B cell (primary cell): ENCODE results near the gene NAB1.

Experiments used
- CTCF ChIP-seq: fragments of 200-600 bp; IDR thresholded peaks from one replicate; pipeline ENCODE4 v1.8.0; 2022; ENCODE audit warnings: antibody characterized with exemption, mild to moderate bottlenecking
- EZH2 ChIP-seq: IDR thresholded peaks from 2 replicates; pipeline ENCODE4 v1.6.1; 2012; ENCODE audit warnings: borderline replicate concordance, low read depth, mild to moderate bottlenecking, moderate library complexity, low read length; ENCODE audit not compliant: insufficient read depth, poor library complexity, severe bottlenecking

- TF ChIP-seq CTCF: no peak
- no peak for TF ChIP-seq EZH2
Measured at GRCh38 chr2:190659553-190659952, 10.7 kb downstream of the NAB1 start.
